ENCODE data around the gene PATZ1. TPM values are rescaled to one million over a fixed set of nuclear protein-coding genes. Genes with fewer than 3 reads are reported as not detected.
A peak's percentile ranks its signal among the peaks of the same experiment; 100 is the strongest.
"Not testable (repeated sequence)": the region's sequence is repeated elsewhere in the genome, so short reads cannot be mapped to it uniquely, and the experiment has no call there.

The PATZ1 gene
- polyA plus RNA-seq, 1 of the 3 experiments (the other 2 are of a cell fraction), result 21.8 TPM

DNA sequence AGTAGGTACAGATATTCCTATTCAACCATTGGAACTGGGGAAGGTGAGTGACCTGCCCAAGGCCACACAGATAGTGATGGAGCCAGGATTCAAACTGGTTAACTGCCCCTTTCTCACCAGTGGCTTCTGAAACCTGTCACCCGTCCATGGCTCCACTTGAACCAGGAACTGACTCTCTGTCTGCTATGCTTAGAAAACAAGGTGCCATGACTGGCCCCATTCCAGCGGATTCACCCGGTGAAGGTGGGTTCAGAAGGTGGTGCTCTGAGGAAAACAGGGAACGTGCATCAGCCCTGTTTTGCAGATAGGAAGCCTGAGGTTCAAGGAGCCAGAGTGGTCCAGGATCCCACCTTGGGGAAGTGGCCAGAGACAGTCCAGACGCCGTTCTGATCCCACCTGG is 2.6 kb upstream of the PATZ1 start:
- CTCF ChIA-PET, result interaction anchor here (0.8 kb wide), 1 partner anchor 50 kb away, joined by 3 read pairs; no protein-coding TSS in a partner anchor
- peaks cover 13 to 28% of the 10 kb centered on the region in 2 experiments for H3K4me1 ChIP-seq (ENCODE audit: control insufficient read depth in 1 of 2, insufficient read depth in 2 of 2, low read depth in 1 of 2, low read length in 1 of 2)

GRCh38 chr22:31348009-31348337 is 1.8 kb upstream of the PATZ1 start:
- WGBS (ENCODE audit: low lambda C conversion rate), result 88% methylated on average over 16 of the region's 16 CpGs
- Histone ChIP-seq H3K27ac (ENCODE audit: low read depth in 2 of 2, low read length in 1 of 2) (peak overlapping the region; percentile 78 to 98; a peak in 3 of 4 replicates), H3K36me3 (replicated peaks in 1 of 2; ENCODE audit: control insufficient read depth in 1 of 2, insufficient read depth in 2 of 2, low read length in 1 of 2) (peaks cover 10 to 18% of the 10 kb centered on the region in 2 experiments), H3K79me2 (ENCODE audit: insufficient read depth) (peaks cover 32% of the 10 kb centered on the region), H3F3A (replicated peaks; ENCODE audit: insufficient read depth) (peaks cover 11% of the 10 kb centered on the region), H3K4me2 (peak overlapping the region; percentile 99), H3K4me1 (ENCODE audit: control insufficient read depth in 1 of 2, insufficient read depth in 2 of 2, low read depth in 1 of 2, low read length in 1 of 2) (peaks cover 19 to 36% of the 10 kb centered on the region in 2 experiments), H3K4me3 (ENCODE audit: low read depth in 2 of 2, low read length in 1 of 2) (peak overlapping the region; percentile 68 to 71), H4K20me1 (ENCODE audit: insufficient read depth) (peaks cover 27% of the 10 kb centered on the region), H2AFZ (ENCODE audit: low read depth) (peak overlapping the region; percentile 64; the same call in 1 of the 2 replicates)
- not testable (repeated sequence) for H3K9me2 ChIP-seq; H3K9ac ChIP-seq; DNase-seq; H3K9me3 ChIP-seq; H3K27me3 ChIP-seq (ENCODE audit: insufficient read depth)
- ChIA-PET CTCF (interaction anchor here (0.8 to 2.2 kb wide), 3 partner anchors 35 to 52 kb away, joined by 3 to 16 read pairs (median 5); partner anchors contain the start of gene DRG1), POLR2A (interaction anchor here (1.1 to 2.2 kb wide), 4 partner anchors 14 to 56 kb away, joined by 3 to 32 read pairs (median 3); partner anchors contain the start of genes DRG1 and PIK3IP1)

More for the DNA sequence above, 2.6 kb upstream of the PATZ1 start:
- Histone ChIP-seq H3K4me2 (no peak overlapping the region), H3K36me3 (replicated peaks in 1 of 2; ENCODE audit: control insufficient read depth in 1 of 2, insufficient read depth in 2 of 2, low read length in 1 of 2) (peaks cover 6 to 13% of the 10 kb centered on the region in 2 experiments), H3K4me3 (ENCODE audit: low read depth in 2 of 2, low read length in 1 of 2) (no peak overlapping the region), H3K9ac (no peak overlapping the region), H3K9me2 (no peaks in the 10 kb centered on the region), H2AFZ (ENCODE audit: low read depth) (no peak overlapping the region), H3K9me3 (no peaks in the 10 kb centered on the region), H3K27ac (ENCODE audit: low read depth in 2 of 2, low read length in 1 of 2) (no peak overlapping the region), H3F3A (replicated peaks; ENCODE audit: insufficient read depth) (peaks cover 11% of the 10 kb centered on the region), H3K79me2 (ENCODE audit: insufficient read depth) (peaks cover 24% of the 10 kb centered on the region), H3K27me3 (ENCODE audit: insufficient read depth) (no peaks in the 10 kb centered on the region), H4K20me1 (ENCODE audit: insufficient read depth) (peaks cover 19% of the 10 kb centered on the region)
- TF ChIP-seq REST (IDR thresholded peaks at IDR 0.05; ENCODE audit: low read depth, low read length) (no peak), MAX (IDR thresholded peaks at IDR 0.05; ENCODE audit: low read depth) (no peak), FOSL2 (IDR thresholded peaks at IDR 0.05; ENCODE audit: borderline replicate concordance, low read depth) (no peak), USF2 (IDR thresholded peaks at IDR 0.05; ENCODE audit: borderline replicate concordance, low read depth, low read length) (no peak)
- no peak for DNase-seq
- 93% methylated on average over 2 of the region's 6 CpGs for WGBS (ENCODE audit: low lambda C conversion rate)
- POLR2A ChIA-PET, result no interaction called here

Data from SK-N-SH (cell line).